AG08395 (cell line): Measurements from ENCODE around the gene TNS3.

ENCODE experiments used
- DNase-seq: peaks from one replicate; pipeline ENCODE4 v3.0.0; 2012; ENCODE audit warnings: mixed read lengths, low spot score

The TNS3 gene

DNA sequence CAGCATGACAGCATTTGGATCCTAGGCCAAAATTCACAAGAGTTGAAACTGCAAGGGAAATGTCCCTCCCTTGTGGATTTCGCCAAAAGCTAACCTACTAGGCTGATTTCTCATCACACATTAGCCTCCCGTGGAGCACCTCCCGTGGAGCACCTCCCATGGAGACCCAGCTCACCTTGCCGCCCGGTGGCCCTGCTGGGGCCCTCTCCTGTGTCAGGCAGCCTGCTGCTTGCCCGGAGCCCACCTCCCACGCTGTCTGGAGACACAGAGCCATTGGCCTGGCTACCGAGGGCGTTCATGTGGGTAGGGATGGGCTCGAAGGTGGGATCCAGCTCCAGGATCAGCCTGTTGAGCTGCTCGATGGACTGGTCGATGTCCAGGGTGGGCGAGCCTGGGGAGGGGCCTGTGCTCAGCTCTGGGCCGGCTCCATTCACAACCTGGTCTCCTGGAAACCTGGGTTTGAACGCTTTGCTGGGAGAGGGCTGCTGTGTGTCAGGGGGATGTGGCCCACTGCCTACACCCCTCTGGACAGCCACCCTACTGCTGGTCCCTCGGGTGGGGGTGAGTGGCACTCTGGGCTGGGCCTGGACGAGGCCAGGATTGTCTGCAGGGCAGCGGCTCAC is 213.6 kb downstream of the TNS3 start:
- DNase-seq = no peak

DNA sequence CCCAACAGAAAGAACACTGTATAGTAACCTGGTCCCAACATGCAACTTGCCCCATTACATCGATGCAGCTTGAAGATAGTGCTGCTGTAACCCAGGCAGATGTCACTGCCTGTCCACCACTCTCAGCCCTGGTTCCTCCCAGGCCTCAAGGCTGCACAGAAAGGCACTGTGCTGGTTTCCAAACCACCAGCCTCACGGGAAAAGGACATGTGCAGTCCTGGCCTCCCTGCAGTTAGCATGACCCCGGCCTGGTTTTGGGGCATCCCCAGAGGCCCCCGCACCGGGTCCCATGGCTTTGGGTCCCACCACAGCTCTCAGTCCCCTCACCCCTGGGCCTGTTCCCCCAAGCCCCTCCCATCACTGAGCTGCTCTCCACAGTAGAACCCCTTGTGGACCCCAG is 214.5 kb downstream of the TNS3 start:
- no peak for DNase-seq

DNA sequence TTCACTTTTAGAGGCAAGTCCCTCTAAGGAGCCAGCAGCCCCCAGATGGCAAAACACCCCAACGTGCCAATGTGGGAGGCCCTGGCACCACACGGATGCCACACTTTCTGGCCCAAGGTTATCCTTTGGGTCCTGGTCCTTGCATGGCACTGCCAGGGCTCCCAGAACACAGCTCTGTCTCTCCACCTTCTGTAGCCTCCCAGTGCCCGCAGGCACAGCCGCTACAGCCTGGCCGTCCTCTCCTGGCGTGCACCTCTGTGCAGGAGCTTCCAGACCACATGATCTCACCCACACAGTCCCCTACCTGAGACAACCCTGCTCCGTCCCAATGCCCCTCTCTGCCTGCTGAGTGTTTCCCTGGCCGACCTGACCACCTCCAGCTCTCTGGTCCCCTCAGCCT is 215.0 kb downstream of the TNS3 start:
- no peak for DNase-seq

DNA sequence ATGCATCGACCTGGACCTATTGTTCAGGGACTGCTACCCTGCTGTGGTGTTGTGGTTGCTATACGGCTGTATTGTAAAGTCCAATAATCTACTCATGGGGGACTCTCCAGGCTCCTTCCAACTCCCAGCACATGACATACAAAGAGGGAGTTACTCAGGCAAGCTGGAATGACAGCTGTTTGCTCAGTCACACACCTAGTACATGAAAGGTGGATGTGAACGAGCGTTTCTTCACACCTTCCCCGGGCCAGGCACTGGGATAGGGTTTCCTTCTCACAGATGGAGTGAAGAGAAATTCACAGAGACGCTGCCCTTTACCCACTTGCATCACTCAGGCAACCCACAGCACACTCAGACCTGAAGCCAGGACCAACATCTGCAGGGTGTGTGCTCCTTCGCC is 215.7 kb downstream of the TNS3 start:
- no peak for DNase-seq

DNA sequence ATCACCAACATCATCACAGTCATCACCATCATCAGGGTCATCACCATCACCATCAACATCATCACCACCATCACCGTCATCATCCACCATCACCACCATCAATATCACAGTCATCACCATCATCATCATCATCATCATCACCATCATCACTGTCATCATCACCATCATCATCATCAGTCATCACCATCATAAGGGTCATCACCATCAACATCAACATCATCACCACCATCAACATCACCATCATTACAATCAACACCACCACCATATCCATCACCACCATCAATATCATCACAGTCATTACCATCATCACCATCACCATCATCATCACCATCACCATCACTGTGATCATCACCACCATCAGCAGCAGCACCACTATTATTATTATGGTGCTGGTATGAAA is 218.9 kb downstream of the TNS3 start:
- no peak for DNase-seq

DNA sequence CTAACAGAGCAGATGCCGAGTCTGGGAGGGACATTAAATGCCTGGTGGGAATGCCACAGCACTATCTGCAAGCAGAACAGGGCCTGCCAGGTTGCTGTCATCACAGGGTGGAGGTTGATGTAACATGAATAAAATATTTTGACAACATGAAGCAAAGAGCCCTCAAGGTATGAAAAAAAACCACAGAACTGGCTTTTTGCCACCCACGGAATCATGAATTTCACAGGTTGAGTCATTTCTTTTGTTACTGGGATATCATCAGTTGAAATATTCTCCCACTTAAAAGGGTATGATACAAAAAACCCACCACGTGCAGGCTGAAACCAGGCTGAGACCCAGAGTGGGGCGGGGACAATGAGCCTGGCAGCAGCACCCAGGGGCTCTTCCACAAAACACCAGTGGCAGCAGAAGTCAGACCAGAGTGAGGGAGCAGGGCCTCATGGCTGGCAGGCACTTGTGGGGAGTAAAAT is 220.1 kb downstream of the TNS3 start:
- peak; percentile 71 for DNase-seq

DNA sequence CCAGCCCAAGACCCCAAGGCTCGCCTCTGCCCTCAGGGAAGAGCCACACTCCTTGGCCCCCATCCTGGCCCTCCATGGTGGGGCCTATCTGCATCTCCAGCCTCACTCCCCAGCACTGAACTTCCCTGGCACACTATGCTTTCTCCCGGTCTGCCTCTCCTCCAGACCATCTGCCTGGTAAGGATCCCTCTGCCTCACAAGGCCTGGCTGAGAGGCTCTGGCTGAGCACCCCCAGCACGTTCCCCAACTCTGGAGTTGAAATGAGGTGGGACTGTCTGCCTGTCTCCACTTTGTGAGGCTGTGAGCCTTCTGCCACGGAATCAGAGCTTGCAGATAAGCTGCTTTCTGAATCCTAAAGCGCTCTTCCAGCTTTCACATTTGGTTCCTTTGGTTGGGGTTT is 220.7 kb downstream of the TNS3 start:
- no peak for DNase-seq

DNA sequence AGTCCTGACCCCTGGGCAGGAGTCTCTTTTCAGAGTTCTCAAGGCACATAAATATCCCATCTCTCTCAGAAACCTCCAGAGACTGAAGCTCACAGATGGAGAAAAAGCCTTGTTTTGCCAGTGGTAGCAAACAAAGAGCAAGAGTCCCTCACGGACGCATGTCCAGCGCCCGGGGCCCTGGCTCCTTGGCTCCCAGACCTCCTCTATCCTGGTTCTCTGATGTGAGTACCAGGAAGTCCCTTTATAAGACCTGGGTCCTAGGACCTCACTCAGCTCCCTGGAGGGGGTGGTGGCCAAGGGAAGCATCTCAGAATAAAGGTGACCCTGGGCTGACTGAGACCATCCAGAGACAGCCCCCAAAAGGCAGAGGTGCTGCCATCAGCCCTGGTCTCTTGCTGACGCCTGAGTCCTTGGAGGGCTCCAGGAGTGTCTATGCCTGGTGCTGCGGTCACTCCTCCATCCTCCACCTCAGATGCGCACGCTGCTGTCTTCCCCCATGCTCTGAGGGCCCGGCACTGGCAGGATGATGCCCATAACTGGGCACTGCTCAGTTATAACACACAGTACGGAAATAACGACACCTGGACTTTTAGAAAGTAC is 221.5 kb downstream of the TNS3 start:
- DNase-seq = no peak

DNA sequence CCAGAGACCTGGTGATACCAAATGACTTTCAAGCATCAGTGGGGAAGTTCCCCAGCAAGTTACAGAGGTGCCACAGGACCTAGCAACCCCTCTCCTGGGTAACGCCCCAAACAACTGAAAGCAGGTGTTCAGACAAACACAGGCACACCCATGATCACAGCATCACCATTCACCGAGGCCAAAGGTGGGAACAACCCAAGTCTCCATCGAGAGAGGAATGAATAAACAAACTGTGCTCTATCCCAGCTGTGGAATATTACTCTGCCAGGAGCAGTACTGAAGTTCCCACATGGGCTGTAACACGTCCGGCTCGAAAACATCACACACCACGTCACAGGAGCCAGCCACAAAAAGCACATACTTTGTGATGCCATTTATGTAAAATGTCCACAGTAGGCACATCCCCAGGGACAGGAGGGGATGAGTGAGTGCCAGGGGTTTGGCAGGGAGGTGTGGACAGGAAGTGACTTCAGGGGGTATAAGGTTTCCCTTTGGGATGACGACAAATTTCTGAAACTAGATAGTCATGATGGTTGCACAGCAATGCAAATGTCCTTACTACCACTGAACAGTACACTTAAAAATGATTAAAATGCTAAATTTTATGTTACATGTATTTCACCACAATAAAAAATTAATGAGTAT is 222.8 kb downstream of the TNS3 start:
- DNase-seq = no peak

DNA sequence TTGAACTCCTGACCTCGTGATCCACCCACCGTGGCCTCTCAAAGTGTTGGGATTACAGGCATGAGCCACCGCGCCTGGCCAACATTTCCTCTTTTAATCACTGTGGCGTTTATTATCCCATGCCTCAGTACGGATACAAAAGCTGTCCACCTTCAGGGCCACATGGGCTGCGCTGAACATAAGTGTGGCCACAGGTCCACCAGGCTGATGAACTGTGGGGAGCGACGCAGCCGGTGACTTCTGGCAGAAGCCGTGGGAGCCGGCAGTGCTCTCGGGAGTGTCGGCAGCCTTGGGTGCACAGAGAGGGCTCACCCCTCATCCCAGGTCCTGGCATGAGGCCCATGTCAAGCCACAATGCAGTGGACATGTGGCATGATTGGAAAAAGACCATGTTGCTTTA is 223.6 kb downstream of the TNS3 start:
- DNase-seq = no peak

DNA sequence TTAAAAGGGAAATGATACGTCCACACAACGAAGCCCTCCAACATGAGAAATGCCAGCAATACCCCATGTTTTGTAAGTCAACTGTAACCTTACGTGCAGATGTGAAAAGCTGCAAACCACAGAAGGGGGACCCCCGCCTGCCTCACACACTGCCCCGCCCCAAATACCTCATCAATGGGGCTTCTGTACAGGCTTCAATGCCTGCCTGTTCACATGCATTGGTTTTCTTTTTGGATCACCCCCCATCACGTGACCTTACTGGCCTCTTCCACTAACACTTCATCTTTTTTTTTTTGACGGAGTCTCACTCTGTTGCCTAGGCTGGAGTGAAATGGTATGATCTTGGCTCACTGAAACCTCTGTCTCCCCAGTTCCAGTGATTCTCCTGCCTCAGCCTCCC is 224.0 kb downstream of the TNS3 start:
- DNase-seq = no peak

DNA sequence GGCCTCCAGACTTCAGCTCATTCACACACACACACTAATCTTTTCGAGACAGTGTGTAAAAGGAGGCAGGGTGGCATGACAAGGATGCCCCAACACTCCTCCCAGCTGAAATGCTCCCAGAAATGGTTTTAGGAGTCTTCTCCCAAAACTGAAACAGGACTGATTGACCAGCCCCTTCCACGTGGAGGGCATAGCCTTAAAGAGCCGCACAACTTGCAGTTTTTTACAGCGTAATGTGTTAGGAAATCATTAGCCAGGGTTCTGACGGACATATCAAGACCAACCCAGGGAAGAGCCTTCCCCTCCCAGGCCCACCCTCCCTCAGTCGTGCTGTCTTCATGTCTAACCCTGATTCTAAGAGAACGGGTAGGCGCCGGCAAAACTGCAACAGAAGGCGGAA is 224.6 kb downstream of the TNS3 start:
- DNase-seq = no peak

DNA sequence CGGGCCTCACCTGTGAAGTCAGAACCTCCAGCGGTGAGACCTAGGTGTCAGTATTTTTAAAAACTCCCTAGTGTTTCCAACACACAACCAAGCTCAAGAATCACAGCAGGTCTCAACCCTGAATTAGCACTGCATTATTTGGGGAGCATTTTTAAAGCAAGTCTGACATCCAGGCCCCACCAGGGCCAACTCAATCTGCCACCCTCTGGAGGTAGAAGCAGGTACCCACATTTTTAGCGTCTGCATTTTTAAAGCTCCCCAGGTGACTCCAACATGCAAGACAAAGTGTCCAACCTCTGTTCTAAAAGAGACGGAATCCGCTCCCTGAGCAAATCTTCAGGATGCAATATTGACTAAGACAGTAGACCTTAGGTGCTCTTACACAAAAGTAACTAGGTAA is 225.7 kb downstream of the TNS3 start:
- no peak for DNase-seq

DNA sequence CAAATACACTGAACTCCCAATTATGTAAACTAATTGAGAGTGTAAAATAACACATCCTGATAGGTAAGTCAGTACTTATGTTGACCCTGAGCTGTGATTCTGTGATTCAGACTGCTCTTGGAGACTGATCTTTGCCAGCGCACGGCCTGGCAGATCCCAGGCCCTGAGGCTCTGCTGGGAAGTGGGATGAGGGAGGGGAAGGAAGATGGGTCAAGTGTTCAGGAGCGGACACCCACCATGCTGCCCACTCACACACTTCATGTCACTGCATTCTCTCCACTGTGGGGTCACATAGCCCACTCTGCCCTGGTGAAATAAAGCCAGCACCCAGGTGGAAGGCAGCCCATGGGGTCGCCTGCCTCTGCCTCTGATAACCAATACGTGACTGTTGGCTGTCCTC is 226.2 kb downstream of the TNS3 start:
- no peak for DNase-seq

DNA sequence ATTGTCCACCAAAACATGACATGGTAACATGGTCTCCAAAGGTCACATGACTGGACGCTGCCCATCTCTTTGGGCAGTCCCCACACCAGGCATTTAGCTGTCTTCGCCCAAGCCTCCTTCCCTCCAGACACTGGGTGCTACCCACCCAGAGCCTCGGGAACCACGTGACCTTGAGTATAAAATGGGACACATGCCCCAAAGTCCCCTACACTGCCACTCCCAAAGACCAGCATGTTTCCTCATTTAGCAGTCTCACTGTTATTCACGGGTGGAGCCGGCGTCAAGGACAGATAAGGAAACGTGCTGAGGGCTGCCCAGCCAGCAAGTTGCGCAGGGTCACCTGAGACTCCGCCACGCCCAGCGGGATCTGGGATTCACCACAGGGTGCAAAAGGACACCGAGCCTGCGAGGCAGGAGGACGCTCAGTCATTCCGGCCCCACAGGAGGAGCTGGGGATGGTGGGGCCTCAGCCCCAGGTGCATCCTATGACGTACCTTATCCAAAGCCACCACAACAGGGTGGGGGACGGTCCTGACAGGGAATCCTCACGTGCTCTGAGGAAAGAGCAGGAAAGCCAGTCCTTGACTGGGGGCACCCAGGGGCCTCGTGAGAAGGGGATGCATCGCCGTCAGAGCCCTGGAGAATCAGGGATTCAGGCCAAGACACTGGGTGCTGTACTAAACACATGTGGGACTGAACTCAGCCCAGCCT is 226.9 kb downstream of the TNS3 start:
- no peak for DNase-seq

DNA sequence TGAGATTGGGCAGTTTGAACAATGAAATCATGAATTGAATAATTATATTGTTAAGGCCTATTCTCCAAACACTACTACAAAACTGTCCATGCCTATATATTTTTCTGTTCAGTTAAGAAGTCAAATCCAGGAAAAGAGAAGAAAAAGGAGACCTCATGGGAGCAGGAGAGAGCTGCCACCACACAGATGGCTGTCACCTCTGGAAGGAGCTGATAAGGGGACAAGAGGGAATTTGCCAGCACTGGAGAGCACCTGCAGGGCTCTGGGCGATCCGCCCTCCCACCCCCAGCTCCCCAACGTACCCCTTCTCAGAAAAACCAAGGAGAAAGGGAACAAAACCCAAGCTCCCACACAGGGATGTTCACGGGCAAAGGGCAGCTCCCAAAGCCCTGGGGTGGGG is 227.8 kb downstream of the TNS3 start:
- DNase-seq = no peak

DNA sequence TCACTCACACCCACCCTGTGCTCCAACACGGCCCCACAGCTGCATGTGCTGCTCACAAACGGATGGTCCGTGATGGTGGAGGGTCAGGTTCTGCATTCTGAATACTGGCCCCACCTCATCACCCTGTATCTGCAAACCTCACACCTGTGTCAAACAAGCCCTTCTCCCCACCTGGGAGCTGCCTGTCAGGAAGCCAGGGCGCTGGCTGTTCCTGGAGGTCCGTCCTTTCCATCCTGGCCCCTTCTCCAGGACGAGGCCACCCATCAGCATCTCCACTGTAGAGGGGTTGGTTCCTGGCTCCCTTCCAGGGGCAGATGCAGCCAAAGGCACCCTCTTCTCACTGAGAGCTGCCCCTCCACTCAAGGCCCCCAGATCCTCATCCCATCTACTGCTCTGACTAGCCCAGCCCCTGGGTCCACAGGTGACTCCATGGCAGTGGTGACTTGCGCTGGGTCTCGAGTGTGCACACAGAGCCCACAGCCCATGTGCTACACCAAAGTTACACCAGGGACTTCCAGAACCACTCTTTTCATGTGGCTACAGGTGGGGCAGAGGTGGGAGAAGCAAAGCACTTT is 229.4 kb downstream of the TNS3 start:
- DNase-seq = no peak

DNA sequence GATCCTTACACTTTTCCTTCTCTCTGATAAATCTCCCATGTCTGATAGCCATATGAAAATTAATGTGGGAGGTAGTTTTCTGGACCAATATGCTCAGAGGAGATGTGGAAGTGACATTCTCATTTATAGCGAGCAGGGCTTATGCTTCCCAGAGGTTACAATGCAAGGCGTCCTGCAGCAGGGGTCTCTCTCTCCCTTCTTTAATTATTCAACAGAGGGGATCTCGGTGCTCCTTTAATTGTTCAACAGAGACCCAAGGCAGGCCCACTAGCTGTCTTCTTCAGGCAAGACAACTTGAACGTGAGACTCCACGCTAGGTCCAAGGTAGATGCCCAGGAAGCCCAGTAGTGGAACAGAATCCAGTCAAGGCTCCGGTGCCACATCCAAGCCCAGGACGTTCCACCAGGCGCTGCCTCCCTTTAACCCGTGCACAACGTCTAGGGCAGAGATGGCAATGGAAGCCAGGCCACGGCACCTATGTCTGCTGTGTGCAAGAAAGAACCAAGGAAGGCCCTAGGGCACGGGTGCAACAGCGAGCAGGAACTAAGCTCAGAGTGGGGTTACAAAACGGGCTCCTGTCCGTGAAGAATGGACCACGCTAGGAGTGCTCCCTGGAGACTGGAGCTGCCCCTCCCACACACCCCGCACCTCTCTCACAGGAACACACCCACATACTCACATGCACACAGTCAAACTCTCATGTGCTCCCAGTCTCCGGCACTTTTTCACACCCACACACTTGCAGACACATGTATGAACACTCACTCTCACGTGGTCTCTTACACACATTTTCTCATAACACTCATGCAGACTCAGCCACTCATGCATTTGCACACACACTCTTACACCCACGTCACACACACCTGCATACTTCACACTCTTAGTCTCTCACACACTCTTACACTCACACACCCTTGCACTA is 230.4 kb downstream of the TNS3 start:
- no peak for DNase-seq

DNA sequence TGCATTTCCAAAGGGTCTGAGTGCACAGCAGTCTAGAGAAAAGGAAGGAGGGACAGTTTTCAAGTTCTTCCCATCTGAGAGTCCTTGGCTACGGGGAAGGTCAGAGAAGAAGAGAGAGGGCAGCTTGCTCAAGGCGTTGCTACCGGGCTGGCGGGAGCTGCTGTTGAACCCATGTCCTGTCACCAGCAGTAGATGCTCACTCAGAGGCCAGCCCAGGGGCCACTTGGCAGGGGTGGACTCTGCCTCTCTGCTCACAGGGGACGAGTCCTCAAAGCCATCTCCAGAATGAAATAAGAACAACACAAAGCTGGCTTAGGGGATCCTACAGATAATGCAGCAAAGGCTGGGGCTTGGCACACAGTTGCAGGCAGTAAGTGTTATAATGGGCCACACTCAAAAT is 231.5 kb downstream of the TNS3 start:
- DNase-seq = no peak

DNA sequence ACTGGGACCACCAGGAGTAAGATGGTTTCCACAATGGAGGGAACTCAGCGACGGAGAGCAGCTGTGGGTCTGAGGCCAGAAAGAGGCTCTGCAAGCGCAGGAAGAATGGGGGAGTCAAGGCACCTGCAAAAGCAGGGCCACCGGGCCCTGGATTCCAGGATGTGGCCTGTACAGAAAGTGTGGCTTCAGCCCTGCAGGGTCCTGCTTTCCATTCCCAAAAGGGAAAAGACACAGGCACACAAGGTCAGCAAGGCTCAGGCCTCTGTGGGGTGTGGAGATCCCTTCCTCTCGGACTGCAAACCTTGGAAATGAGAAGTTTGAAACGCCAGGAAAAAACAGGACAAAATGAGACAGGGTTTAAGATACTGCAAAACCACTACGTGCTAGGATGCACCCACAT is 232.5 kb downstream of the TNS3 start:
- no peak for DNase-seq

DNA sequence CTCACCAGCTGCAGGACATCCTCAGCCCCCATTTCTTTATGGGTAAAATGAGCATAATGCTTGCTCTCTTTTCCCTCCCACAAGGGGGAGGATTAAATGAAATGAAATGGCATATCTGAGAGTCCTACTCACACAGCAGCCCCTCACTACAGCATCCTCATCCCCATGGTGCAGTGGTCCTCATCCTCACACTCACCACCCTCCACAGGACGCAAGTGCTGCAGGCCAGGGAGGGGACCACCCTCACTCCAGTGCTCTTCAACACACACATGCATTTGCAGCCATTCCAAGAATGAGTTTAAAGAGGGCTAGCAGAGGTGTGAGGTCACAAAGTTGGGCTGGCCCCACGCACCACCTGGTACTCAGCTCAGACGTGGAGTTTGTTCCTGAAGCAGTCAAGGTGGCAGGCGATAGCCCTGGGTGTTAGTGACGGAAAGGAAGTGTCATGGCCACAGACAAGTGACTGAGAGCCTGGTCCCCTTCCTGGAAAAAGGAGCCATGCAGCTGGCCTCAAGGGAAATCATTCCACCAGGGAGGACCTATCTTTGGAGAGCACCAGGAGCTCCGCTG is 234.0 kb downstream of the TNS3 start:
- DNase-seq = no peak
